ENCODE data around the gene SLC25A40.

DNA sequence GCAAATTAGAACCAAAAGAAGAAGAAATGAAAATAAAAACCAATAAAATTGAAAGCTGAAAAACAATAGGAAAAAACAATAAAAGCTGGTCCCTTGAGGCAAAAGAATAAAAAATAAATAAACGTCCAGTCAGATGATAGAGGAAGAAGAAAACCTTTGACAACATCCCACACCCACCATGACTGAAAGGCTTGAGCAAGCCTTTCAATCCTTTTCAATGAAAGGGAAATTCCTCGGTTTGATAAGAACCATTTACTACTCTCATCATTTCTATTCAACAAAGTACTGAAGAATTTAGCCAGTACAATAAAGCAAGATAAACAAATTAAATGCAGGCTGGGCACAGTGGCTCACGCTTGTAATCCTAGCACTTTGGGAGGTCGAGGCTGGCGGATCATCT, 3.8 kb downstream of the SLC25A40 start:
- TF ChIP-seq, protein P1, sequence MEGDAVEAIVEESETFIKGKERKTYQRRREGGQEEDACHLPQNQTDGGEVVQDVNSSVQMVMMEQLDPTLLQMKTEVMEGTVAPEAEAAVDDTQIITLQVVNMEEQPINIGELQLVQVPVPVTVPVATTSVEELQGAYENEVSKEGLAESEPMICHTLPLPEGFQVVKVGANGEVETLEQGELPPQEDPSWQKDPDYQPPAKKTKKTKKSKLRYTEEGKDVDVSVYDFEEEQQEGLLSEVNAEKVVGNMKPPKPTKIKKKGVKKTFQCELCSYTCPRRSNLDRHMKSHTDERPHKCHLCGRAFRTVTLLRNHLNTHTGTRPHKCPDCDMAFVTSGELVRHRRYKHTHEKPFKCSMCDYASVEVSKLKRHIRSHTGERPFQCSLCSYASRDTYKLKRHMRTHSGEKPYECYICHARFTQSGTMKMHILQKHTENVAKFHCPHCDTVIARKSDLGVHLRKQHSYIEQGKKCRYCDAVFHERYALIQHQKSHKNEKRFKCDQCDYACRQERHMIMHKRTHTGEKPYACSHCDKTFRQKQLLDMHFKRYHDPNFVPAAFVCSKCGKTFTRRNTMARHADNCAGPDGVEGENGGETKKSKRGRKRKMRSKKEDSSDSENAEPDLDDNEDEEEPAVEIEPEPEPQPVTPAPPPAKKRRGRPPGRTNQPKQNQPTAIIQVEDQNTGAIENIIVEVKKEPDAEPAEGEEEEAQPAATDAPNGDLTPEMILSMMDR (IDR thresholded peaks at IDR 0.05): no peak
- no peak for TF ChIP-seq POLR2A (IDR thresholded peaks at IDR 0.05)
